ENCODE measurements around the gene SERPINA6.
"Not testable (repeated sequence)": the region's sequence is repeated elsewhere in the genome, so short reads cannot be mapped to it uniquely, and the experiment has no call there.

SERPINA6 gene

GRCh38 chr14:94322648-94323570 lies at the start of gene SERPINA6:
Gene SERPINA6 (minus strand): TSS chr14:94323336. CDS start chr14:94314648, 8,688 bp downstream.
- Histone ChIP-seq H3K4me2 (no peak within 1 kb of the TSS), H3K9ac (no peak within 1 kb of the TSS)

GRCh38 chr14:94372021-94372605 lies 49.0 kb upstream of the SERPINA6 start:
- TF ChIP-seq Cebpa-rat (IDR thresholded peaks at IDR 0.05): no peak
- Histone ChIP-seq H3K36me3 (no peaks in the 10 kb centered on the region), H3K9me3 (no peaks in the 10 kb centered on the region), H3K4me3 (no peak overlapping the region), H3K9ac (no peak overlapping the region), H4K20me1 (no peaks in the 10 kb centered on the region), H3K27ac (no peak overlapping the region), H3K4me2 (no peak overlapping the region), H3K4me1 (peaks cover 14% of the 10 kb centered on the region), H3K27me3 (no peaks in the 10 kb centered on the region)

More at GRCh38 chr14:94322648-94323570, at the start of gene SERPINA6:
- Histone ChIP-seq H3K9me3 (no peaks in the 10 kb centered on the region), H3K27ac (no peak within 1 kb of the TSS), H3K4me1 (no peaks in the 10 kb centered on the region), H3K27me3 (no peaks in the 10 kb centered on the region), H4K20me1 (no peaks in the 10 kb centered on the region), H3K36me3 (no peaks in the 10 kb centered on the region), H3K4me3 (no peak within 1 kb of the TSS)
- TF ChIP-seq Cebpa-rat (IDR thresholded peaks at IDR 0.05): no peak

GRCh38 chr14:94370524-94370910 lies 47.4 kb upstream of the SERPINA6 start:
- no peaks in the 10 kb centered on the region for H4K20me1 ChIP-seq
- H3K27ac ChIP-seq: no peak overlapping the region
- H3K27me3 ChIP-seq: no peaks in the 10 kb centered on the region
- no peak for TF ChIP-seq Cebpa-rat (IDR thresholded peaks at IDR 0.05)
- H3K4me3 ChIP-seq: no peak overlapping the region
- H3K9ac ChIP-seq: no peak overlapping the region
- H3K4me2 ChIP-seq: no peak overlapping the region
- H3K4me1 ChIP-seq: peaks cover 7% of the 10 kb centered on the region
- H3K9me3 ChIP-seq: no peaks in the 10 kb centered on the region
- no peaks in the 10 kb centered on the region for H3K36me3 ChIP-seq

- not testable (repeated sequence) for H3K36me3 ChIP-seq, H3K4me3 ChIP-seq, H3K4me2 ChIP-seq, H3K27me3 ChIP-seq, H3K9ac ChIP-seq, H3K27ac ChIP-seq, H4K20me1 ChIP-seq, H3K4me1 ChIP-seq, H3K9me3 ChIP-seq
These were observed 46.8 kb upstream of the SERPINA6 start for GRCh38 chr14:94369766-94370523.

GRCh38 chr14:94368956-94369355 lies 45.8 kb upstream of the SERPINA6 start:
- H3K4me3 ChIP-seq: no peak overlapping the region
- H3K4me2 ChIP-seq: no peak overlapping the region
- no peaks in the 10 kb centered on the region for H3K27me3 ChIP-seq
- H3K9me3 ChIP-seq: no peaks in the 10 kb centered on the region
- no peaks in the 10 kb centered on the region for H4K20me1 ChIP-seq
- H3K4me1 ChIP-seq: peaks cover 6% of the 10 kb centered on the region; the same call in 1 of the 2 replicates
- no peak overlapping the region; the same call in 1 of the 2 replicates for H3K27ac ChIP-seq
- TF ChIP-seq Cebpa-rat (IDR thresholded peaks at IDR 0.05): no peak
- no peak overlapping the region for H3K9ac ChIP-seq
- H3K36me3 ChIP-seq: no peaks in the 10 kb centered on the region

- H3K4me3 ChIP-seq: no peak overlapping the region
- H3K27ac ChIP-seq: no peak overlapping the region; the same call in 1 of the 2 replicates
- H3K27me3 ChIP-seq: no peaks in the 10 kb centered on the region
- H3K36me3 ChIP-seq: no peaks in the 10 kb centered on the region
- H4K20me1 ChIP-seq: no peaks in the 10 kb centered on the region
- no peaks in the 10 kb centered on the region for H3K9me3 ChIP-seq
- H3K4me1 ChIP-seq: peaks cover 6% of the 10 kb centered on the region; the same call in 1 of the 2 replicates
- no peak for TF ChIP-seq Cebpa-rat (IDR thresholded peaks at IDR 0.05)
- no peak overlapping the region for H3K4me2 ChIP-seq
- no peak overlapping the region for H3K9ac ChIP-seq
These were observed 45.1 kb upstream of the SERPINA6 start for GRCh38 chr14:94368243-94368590.

- Histone ChIP-seq H3K36me3 (no peaks in the 10 kb centered on the region), H3K4me1 (peaks cover 6% of the 10 kb centered on the region; the same call in 1 of the 2 replicates), H3K27ac (no peak overlapping the region), H3K4me2 (no peak overlapping the region), H3K9ac (no peak overlapping the region), H3K27me3 (no peaks in the 10 kb centered on the region), H3K9me3 (no peaks in the 10 kb centered on the region), H3K4me3 (no peak overlapping the region), H4K20me1 (no peaks in the 10 kb centered on the region)
- TF ChIP-seq Cebpa-rat (IDR thresholded peaks at IDR 0.05): no peak
These were observed 44.5 kb upstream of the SERPINA6 start for GRCh38 chr14:94367347-94368242.

- peaks cover 6% of the 10 kb centered on the region; the same call in 1 of the 2 replicates for H3K4me1 ChIP-seq
- no peaks in the 10 kb centered on the region for H3K9me3 ChIP-seq
- H3K4me3 ChIP-seq: no peak within 1 kb of the TSS
- no peak for TF ChIP-seq Cebpa-rat (IDR thresholded peaks at IDR 0.05)
- no peak within 1 kb of the TSS for H3K27ac ChIP-seq
- no peaks in the 10 kb centered on the region for H3K36me3 ChIP-seq
- no peaks in the 10 kb centered on the region for H3K27me3 ChIP-seq
- H4K20me1 ChIP-seq: no peaks in the 10 kb centered on the region
- no peak within 1 kb of the TSS for H3K4me2 ChIP-seq
- H3K9ac ChIP-seq: no peak within 1 kb of the TSS
These were observed 43.2 kb upstream of the SERPINA6 start, which contains the start of gene SERPINA2 for GRCh38 chr14:94366146-94366915. Gene SERPINA2 (minus strand): TSS chr14:94366698.
